Nephron progenitor cell (in vitro differentiated cells): ENCODE data around the gene ELF1.
"Not testable (repeated sequence)": the region's sequence is repeated elsewhere in the genome, so short reads cannot be mapped to it uniquely, and the experiment has no call there.

ENCODE experiments used
- DNase-seq: peaks from one replicate; pipeline ENCODE4 v3.0.0; 2021
- H3K27ac Mint-ChIP-seq: 2 replicates; pipeline ENCODE4 v1.8.0; 2021; ENCODE audit warnings: mild to moderate bottlenecking, moderate library complexity, mixed read lengths
- H3K27me3 Mint-ChIP-seq: 2 replicates; pipeline ENCODE4 v1.8.0; 2021; ENCODE audit warnings: mild to moderate bottlenecking, low read depth, mixed read lengths; ENCODE audit not compliant: poor library complexity
- H3K36me3 Mint-ChIP-seq: 2 replicates; pipeline ENCODE4 v1.8.0; 2021; ENCODE audit warnings: low read depth, mixed read lengths
- H3K4me1 Mint-ChIP-seq: 2 replicates; pipeline ENCODE4 v1.8.0; 2021; ENCODE audit warnings: mixed read lengths
- H3K4me3 Mint-ChIP-seq: 2 replicates; pipeline ENCODE4 v1.8.0; 2021; ENCODE audit warnings: mild to moderate bottlenecking, moderate library complexity, mixed read lengths
- H3K9me3 Mint-ChIP-seq: 2 replicates; pipeline ENCODE4 v1.8.0; 2021; ENCODE audit warnings: mild to moderate bottlenecking, moderate library complexity, mixed read lengths
- TF ChIP-seq, protein P1 (sequence below): fragments of 200-600 bp; sonication (generic); IDR thresholded peaks from 2 replicates; pipeline ENCODE4 v1.5.0; 2021; ENCODE audit warnings: antibody characterized with exemption

ELF1 gene

DNA sequence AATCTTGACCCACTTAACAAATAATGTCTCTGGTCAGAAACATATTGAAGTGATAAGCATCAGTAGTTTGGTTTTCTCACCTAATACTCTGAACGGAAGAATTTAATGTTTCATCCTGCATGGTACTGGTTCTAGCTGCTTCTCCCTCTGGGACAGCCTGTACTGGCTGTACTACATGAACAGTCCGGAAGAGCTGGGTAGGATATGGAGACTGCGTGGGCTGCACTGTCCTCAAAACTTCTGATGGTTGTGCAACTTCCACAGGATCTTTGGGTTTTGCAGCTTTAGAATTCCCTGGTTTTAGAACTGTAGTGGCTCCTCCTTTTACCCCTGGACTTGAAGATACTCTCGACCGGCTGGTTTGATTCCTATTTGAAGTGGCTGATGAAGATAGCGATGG lies 78.3 kb downstream of the ELF1 start:
- DNase-seq: no peak
- TF ChIP-seq, protein P1, sequence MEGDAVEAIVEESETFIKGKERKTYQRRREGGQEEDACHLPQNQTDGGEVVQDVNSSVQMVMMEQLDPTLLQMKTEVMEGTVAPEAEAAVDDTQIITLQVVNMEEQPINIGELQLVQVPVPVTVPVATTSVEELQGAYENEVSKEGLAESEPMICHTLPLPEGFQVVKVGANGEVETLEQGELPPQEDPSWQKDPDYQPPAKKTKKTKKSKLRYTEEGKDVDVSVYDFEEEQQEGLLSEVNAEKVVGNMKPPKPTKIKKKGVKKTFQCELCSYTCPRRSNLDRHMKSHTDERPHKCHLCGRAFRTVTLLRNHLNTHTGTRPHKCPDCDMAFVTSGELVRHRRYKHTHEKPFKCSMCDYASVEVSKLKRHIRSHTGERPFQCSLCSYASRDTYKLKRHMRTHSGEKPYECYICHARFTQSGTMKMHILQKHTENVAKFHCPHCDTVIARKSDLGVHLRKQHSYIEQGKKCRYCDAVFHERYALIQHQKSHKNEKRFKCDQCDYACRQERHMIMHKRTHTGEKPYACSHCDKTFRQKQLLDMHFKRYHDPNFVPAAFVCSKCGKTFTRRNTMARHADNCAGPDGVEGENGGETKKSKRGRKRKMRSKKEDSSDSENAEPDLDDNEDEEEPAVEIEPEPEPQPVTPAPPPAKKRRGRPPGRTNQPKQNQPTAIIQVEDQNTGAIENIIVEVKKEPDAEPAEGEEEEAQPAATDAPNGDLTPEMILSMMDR: no peak
- Mint-ChIP-seq H3K9me3 (no peaks in the 10 kb centered on the region), H3K36me3 (peaks cover 30% of the 10 kb centered on the region), H3K4me3 (no peak overlapping the region), H3K4me1 (no peaks in the 10 kb centered on the region), H3K27me3 (no peaks in the 10 kb centered on the region), H3K27ac (no peak overlapping the region)

DNA sequence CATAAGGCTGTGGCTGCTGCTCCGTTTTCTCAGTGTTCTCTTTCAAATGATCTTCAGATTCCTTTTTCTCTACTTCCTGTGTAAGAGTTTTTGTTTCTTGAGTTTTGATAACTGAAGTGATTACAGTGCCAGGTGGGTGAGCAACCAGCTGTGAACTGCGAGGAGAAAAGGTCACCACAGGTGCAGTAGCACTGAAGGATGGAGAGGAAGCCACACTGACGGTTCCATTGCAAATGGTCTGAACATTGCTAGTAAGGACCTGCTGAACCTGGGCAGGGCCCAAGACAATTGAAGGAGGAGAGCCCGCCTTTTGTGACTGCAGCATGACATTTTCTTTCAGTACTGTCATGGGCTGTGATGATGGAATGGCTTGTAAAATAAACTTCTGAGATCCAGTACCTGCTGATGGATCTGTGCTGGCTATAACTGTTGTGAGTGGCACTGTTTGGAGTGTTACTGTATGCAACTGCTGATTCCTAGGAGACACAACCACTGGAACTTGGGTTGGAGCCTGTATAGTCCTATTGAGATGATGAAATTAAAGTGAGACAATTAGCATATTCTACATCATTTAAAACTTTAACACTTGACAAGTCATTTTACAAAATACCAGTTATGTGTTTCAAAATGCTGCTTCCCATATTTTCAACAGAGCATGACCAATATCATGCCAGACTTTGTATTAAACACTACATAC lies 85.5 kb downstream of the ELF1 start:
- peaks cover 28% of the 10 kb centered on the region for H3K36me3 Mint-ChIP-seq
- H3K27me3 Mint-ChIP-seq: no peaks in the 10 kb centered on the region
- no peak overlapping the region for H3K4me3 Mint-ChIP-seq
- no peaks in the 10 kb centered on the region for H3K9me3 Mint-ChIP-seq
- DNase-seq: no peak
- H3K27ac Mint-ChIP-seq: no peak overlapping the region
- TF ChIP-seq, protein P1: no peak
- no peaks in the 10 kb centered on the region for H3K4me1 Mint-ChIP-seq

DNA sequence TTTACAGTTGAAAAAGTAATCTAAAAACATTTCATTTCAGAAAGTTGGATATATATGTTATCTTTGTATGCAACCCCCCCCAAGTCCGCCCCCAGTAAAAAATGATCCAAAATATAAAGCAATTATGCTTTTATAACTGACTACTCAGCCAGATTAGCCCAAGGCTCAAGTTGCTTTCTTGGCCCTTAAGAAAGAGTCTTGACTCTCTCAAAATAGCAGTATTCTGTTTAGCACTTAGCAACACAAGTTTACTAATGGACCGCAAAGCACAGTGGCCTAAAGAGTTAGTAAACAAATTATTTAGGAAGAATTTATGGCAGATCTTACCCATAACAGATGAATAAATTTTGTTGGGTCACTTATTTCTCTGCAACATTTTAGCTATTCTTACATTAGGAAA lies 86.9 kb downstream of the ELF1 start:
- Mint-ChIP-seq H3K4me1 (no peaks in the 10 kb centered on the region), H3K36me3 (peaks cover 27% of the 10 kb centered on the region), H3K4me3 (no peak overlapping the region), H3K27me3 (no peaks in the 10 kb centered on the region), H3K27ac (no peak overlapping the region), H3K9me3 (no peaks in the 10 kb centered on the region)
- TF ChIP-seq, protein P1: no peak
- DNase-seq: no peak

GRCh38 chr13:40931719-40932118 lies 87.4 kb downstream of the ELF1 start:
- H3K36me3 Mint-ChIP-seq: peaks cover 23% of the 10 kb centered on the region
- H3K27me3 Mint-ChIP-seq: no peaks in the 10 kb centered on the region
- no peaks in the 10 kb centered on the region for H3K4me1 Mint-ChIP-seq
- TF ChIP-seq, protein P1: no peak
- no peak overlapping the region for H3K27ac Mint-ChIP-seq
- no peak for DNase-seq
- no peaks in the 10 kb centered on the region for H3K9me3 Mint-ChIP-seq
- no peak overlapping the region for H3K4me3 Mint-ChIP-seq

- H3K4me3 Mint-ChIP-seq, H3K9me3 Mint-ChIP-seq, H3K4me1 Mint-ChIP-seq, H3K27me3 Mint-ChIP-seq, H3K27ac Mint-ChIP-seq, DNase-seq: not testable (repeated sequence)
- peaks cover 23% of the 10 kb centered on the region for H3K36me3 Mint-ChIP-seq
Measured at GRCh38 chr13:40929883-40930282, 89.2 kb downstream of the ELF1 start.

DNA sequence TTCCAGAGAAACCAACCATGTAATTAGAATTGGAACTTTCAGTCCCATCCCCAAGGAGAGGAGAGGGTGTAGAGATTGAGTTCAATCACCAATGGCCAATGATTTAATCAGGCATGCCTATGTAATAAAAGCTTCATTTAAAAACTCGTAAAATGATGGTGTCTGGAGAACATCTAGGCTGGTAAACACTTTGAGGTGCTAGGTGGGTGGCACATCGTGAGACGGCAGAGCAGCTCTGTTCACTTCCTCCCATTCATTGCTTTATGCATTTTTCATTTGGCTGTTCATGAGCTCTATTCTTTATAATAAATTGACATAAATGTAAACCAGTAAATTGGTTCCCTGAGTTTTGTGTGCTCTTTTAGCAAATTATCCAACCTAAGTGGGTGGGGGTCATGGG lies 90.1 kb downstream of the ELF1 start:
- DNase-seq: no peak
- H3K27ac Mint-ChIP-seq: no peak overlapping the region
- TF ChIP-seq, protein P1: no peak
- H3K4me1 Mint-ChIP-seq: no peaks in the 10 kb centered on the region
- no peaks in the 10 kb centered on the region for H3K9me3 Mint-ChIP-seq
- H3K4me3 Mint-ChIP-seq: no peak overlapping the region
- H3K27me3 Mint-ChIP-seq: no peaks in the 10 kb centered on the region
- H3K36me3 Mint-ChIP-seq: peaks cover 23% of the 10 kb centered on the region
